Stimulated activated CD4-positive, alpha-beta T cell treated with anti-CD3 and anti-CD28 coated beads, Interleukin-15, amount 100 ng/mL, for 24 hours (primary cell): ENCODE data around the gene LAMC1.
A peak's percentile ranks its signal among the peaks of the same experiment; 100 is the strongest.

Source experiments
- DNase-seq: peaks from one replicate; pipeline ENCODE4 v3.0.0-alpha.2; 2020

LAMC1 gene

GRCh38 chr1:183021405-183022201, 1.6 kb upstream of the LAMC1 start:
- DNase-seq, result no peak

GRCh38 chr1:183022202-183023145, 746 bp upstream of the LAMC1 start:
- peak; percentile 66 for DNase-seq

GRCh38 chr1:183023601-183024316, 539 bp downstream of the LAMC1 start:
- DNase-seq, result peak; percentile 63

GRCh38 chr1:183024317-183025009, 1.2 kb downstream of the LAMC1 start:
- DNase-seq, result no peak

- no peak for DNase-seq
These were observed 1.8 kb downstream of the LAMC1 start for GRCh38 chr1:183025010-183025337.

- DNase-seq, result no peak
These were observed 2.9 kb downstream of the LAMC1 start for GRCh38 chr1:183025782-183026774.

GRCh38 chr1:183027031-183027430, 3.8 kb downstream of the LAMC1 start:
- no peak for DNase-seq

GRCh38 chr1:183027791-183028190, 4.6 kb downstream of the LAMC1 start:
- DNase-seq, result no peak

GRCh38 chr1:183029591-183030000, 6.4 kb downstream of the LAMC1 start:
- DNase-seq, result no peak

- no peak for DNase-seq
These were observed 6.8 kb downstream of the LAMC1 start for GRCh38 chr1:183030053-183030452.

- DNase-seq, result no peak
These were observed 9.1 kb downstream of the LAMC1 start for GRCh38 chr1:183032122-183032921.

- DNase-seq, result peak; percentile 11
These were observed 10.0 kb downstream of the LAMC1 start for GRCh38 chr1:183033205-183033604.

- no peak for DNase-seq
These were observed 11.5 kb downstream of the LAMC1 start for GRCh38 chr1:183034682-183035081.

- DNase-seq, result no peak
These were observed 15.2 kb downstream of the LAMC1 start for GRCh38 chr1:183038333-183038866.

GRCh38 chr1:183038913-183039312, 15.7 kb downstream of the LAMC1 start:
- no peak for DNase-seq

GRCh38 chr1:183039330-183039729, 16.1 kb downstream of the LAMC1 start:
- DNase-seq, result no peak

GRCh38 chr1:183039985-183040447, 16.8 kb downstream of the LAMC1 start:
- no peak for DNase-seq

GRCh38 chr1:183040547-183040971, 17.3 kb downstream of the LAMC1 start:
- DNase-seq, result no peak

GRCh38 chr1:183043254-183043653, 20.0 kb downstream of the LAMC1 start:
- DNase-seq, result no peak
